CD4-positive, alpha-beta T cell (primary cell): ENCODE data around the gene PRKCH. TPM values are rescaled to one million over a fixed set of nuclear protein-coding genes. Genes with fewer than 3 reads are reported as not detected.

Experiments
- ATAC-seq: fragments of 200-7000 bp; cut with Tn5 transposase; one replicate; pipeline ENCODE4 v1.10.0; 2022; ENCODE audit warnings: mild to moderate bottlenecking; ENCODE audit not compliant: poor library complexity
- CTCF ChIA-PET: fragments of 350-600 bp; sonication (Branson Sonifier 250); formaldehyde crosslinking; loops from one replicate; lab custom pipeline; 2021; ENCODE audit warnings: antibody characterized with exemption, inconsistent platforms; lab: Charles Lee
- POLR2A ChIA-PET: fragments of 350-600 bp; sonication (Branson Sonifier 250); formaldehyde crosslinking; loops from one replicate; lab custom pipeline; 2021; ENCODE audit warnings: antibody characterized with exemption, inconsistent platforms; lab: Charles Lee
- DNase-seq, 14 experiments: peaks; one replicate each; pipeline ENCODE4 v3.0.0-alpha.2; 2013 to 2020; ENCODE audit warnings: mixed read lengths in 2 of 14
- H3K27ac ChIP-seq, 2 donors: one replicate each; pipeline versions ENCODE4 v1.5.1 to v1.7.0; 2013; ENCODE audit warnings: low read length in 2 of 2, low read depth in 1 of 2, mild to moderate bottlenecking in 1 of 2
- H3K27me3 ChIP-seq, 2 experiments: 1 replicate in 1 of 2; 2 replicates in 1 of 2; pipeline versions ENCODE4 v1.6.1 to v1.7.0; 2013; ENCODE audit warnings: low read length in 2 of 2, control low read depth in 1 of 2, mild to moderate bottlenecking in 1 of 2, moderate library complexity in 1 of 2; ENCODE audit not compliant: insufficient read depth in 2 of 2, control insufficient read depth in 1 of 2
- H3K36me3 ChIP-seq: one replicate; pipeline ENCODE4 v1.6.1; 2013; ENCODE audit warnings: low read length, control low read depth; ENCODE audit not compliant: insufficient read depth
- H3K4me1 ChIP-seq: one replicate; pipeline ENCODE4 v1.6.1; 2013; ENCODE audit warnings: low read length, control low read depth; ENCODE audit not compliant: insufficient read depth
- H3K4me3 ChIP-seq: one replicate; pipeline ENCODE4 v1.5.1; 2013; ENCODE audit warnings: mild to moderate bottlenecking, low read length, moderate library complexity
- H3K9me3 ChIP-seq, 2 experiments: 1 replicate in 1 of 2; 2 replicates in 1 of 2; pipeline versions ENCODE4 v1.6.1 to v1.7.0; 2013; ENCODE audit warnings: low read length in 2 of 2, mild to moderate bottlenecking in 2 of 2, control low read depth in 1 of 2, moderate library complexity in 1 of 2; ENCODE audit not compliant: control insufficient read depth in 1 of 2, insufficient read depth in 1 of 2
- H3K27ac Mint-ChIP-seq: one replicate; pipeline ENCODE4 v1.8.0; 2020; ENCODE audit warnings: mixed read lengths
- H3K27me3 Mint-ChIP-seq: one replicate; pipeline ENCODE4 v1.8.0; 2021; ENCODE audit warnings: mixed read lengths
- H3K36me3 Mint-ChIP-seq: one replicate; pipeline ENCODE4 v1.8.0; 2021; ENCODE audit warnings: low read depth, mixed read lengths
- H3K4me1 Mint-ChIP-seq: one replicate; pipeline ENCODE4 v1.8.0; 2021; ENCODE audit warnings: low read depth, mixed read lengths
- H3K4me3 Mint-ChIP-seq: one replicate; pipeline ENCODE4 v1.8.0; 2020; ENCODE audit warnings: mild to moderate bottlenecking, mixed read lengths
- H3K9me3 Mint-ChIP-seq: one replicate; pipeline ENCODE4 v1.8.0; 2020; ENCODE audit warnings: mixed read lengths
- CTCF ChIP-seq: fragments of 200-600 bp; IDR thresholded peaks from one replicate; pipeline ENCODE4 v1.8.0; 2022; ENCODE audit warnings: antibody characterized with exemption, mild to moderate bottlenecking
- intact Hi-C, 2 experiments: fragments of 100-400 bp; cut with DNase I in 1 of 2; cut with micrococcal nuclease in 1 of 2; formaldehyde crosslinking; loops; one replicate each; pipeline versions ENCODE4 v1.15.1 to v1.9.0; 2023 to 2025; cut with DNase I, micrococcal nuclease
- total RNA-seq, 174 experiments: library from RNA in 2 of 174; stranded (reverse) in 2 of 174; gene quantifications; one replicate each; pipeline ENCODE4 v1.2.3 and lab custom pipeline; 2021 to 2026

The PRKCH gene
- total RNA-seq, 2 experiments from 2014 or later: 378 to 385 TPM

DNA sequence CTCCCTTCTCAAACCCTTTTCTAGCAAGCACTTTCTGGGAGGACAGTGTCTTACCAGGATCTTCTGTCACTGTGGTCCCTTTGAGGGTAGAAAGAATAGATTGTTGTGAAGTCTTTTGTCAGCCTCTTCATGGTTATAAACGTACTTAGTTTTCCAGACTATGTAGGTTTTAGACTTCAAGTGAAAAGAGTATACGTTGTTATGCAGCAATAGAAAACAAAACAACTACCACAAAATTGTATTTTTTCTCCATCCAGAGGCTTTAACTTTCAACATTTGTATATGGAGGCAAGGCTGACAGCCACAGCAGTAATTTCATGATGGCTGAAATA lies 23.7 kb downstream of the PRKCH start:
- Histone ChIP-seq H3K9me3 (no peaks in the 10 kb centered on the region), H3K27me3 (no peaks in the 10 kb centered on the region), H3K36me3 (peaks cover 2% of the 10 kb centered on the region), H3K4me3 (peak overlapping the region; percentile 35), H3K27ac (peak overlapping the region; percentile 79 to 88), H3K4me1 (peaks cover 93% of the 10 kb centered on the region)
- no peak for TF ChIP-seq CTCF
- H3K4me3 Mint-ChIP-seq: peak overlapping the region; percentile 87
- DNase-seq (peak in 1 of 14 experiments; percentile 28), ATAC-seq (no peak)
- intact Hi-C loops: no loop called here
- H3K27me3 Mint-ChIP-seq: no peaks in the 10 kb centered on the region
- H3K27ac Mint-ChIP-seq: peak overlapping the region; percentile 99
- peaks cover 97% of the 10 kb centered on the region for H3K4me1 Mint-ChIP-seq
- H3K36me3 Mint-ChIP-seq: peaks cover 27% of the 10 kb centered on the region
- ChIA-PET POLR2A (interaction anchor here (5.2 to 9.2 kb wide), 2 partner anchors 13 to 23 kb away, joined by 41 to 110 read pairs; partner anchors contain the start of gene PRKCH), CTCF (interaction anchor here (1.9 kb wide), 1 partner anchor 24 kb away, joined by 9 read pairs; the partner anchor contains the start of gene PRKCH)
- no peaks in the 10 kb centered on the region for H3K9me3 Mint-ChIP-seq

DNA sequence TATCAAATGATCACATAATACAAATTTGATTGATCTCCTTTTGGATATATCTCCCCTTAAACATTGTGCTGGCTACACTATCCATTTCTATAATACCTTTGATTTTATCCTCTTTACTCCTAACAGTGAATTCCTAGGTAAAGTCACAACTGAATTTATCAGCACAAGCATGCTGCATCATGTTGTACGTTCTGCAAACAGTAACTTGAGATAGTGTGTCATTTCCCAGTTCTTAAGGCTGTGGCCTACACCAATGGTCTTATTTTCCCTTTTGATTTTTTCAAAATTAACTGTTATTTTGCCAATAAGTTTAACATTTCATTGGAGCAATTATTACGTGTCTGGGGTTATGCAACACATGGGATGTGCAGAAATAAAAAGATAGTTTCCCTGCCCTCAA lies 24.8 kb downstream of the PRKCH start:
- TF ChIP-seq CTCF: no peak
- peak overlapping the region; percentile 99 for H3K27ac Mint-ChIP-seq
- H3K4me1 Mint-ChIP-seq: peaks cover 97% of the 10 kb centered on the region
- POLR2A ChIA-PET: interaction anchor here (1.0 to 9.2 kb wide), 10 partner anchors 8 to 57 kb away, joined by 3 to 110 read pairs (median 12); partner anchors contain the start of gene PRKCH
- Histone ChIP-seq H3K4me3 (peak overlapping the region; percentile 44), H3K27me3 (no peaks in the 10 kb centered on the region), H3K36me3 (peaks cover 2% of the 10 kb centered on the region), H3K9me3 (no peaks in the 10 kb centered on the region), H3K4me1 (peaks cover 92% of the 10 kb centered on the region), H3K27ac (peak overlapping the region; percentile 67 to 88)
- H3K27me3 Mint-ChIP-seq: no peaks in the 10 kb centered on the region
- H3K9me3 Mint-ChIP-seq: no peaks in the 10 kb centered on the region
- CTCF ChIA-PET: interaction anchor here (1.9 to 2.1 kb wide), 2 partner anchors 10 to 25 kb away, joined by 6 to 7 read pairs; partner anchors contain the start of gene PRKCH
- no peak for ATAC-seq
- peaks cover 28% of the 10 kb centered on the region for H3K36me3 Mint-ChIP-seq
- H3K4me3 Mint-ChIP-seq: peak overlapping the region; percentile 83
- DNase-seq: no peak
- intact Hi-C loops: loop anchor here in 1 of 2 experiments (2.0 kb wide), 1 partner anchor 17 kb away; no protein-coding TSS in a partner anchor

DNA sequence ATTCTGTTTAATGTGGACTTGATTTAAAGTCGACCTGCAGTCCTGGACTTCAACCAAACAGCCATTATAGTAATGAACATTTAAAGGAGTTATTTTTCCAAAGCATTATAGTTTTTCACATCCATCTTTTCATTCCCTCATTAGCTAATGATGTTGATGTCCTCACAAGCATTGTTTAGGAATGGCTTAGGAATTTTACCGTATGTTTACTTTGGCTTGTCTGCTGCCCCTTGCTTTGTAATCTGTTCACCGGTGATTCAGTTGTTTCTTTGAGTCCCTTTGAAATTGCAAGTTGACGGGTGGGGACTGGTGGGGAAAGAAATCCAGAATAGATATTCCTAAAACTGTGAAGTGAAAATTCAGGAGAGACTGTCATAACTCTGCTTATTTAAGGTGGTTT lies 25.4 kb downstream of the PRKCH start:
- no peaks in the 10 kb centered on the region for H3K9me3 ChIP-seq
- intact Hi-C loops: loop anchor here in 1 of 2 experiments (2.0 kb wide), 1 partner anchor 16 kb away; no protein-coding TSS in a partner anchor
- peaks cover 92% of the 10 kb centered on the region for H3K4me1 ChIP-seq
- H3K27ac ChIP-seq: peak overlapping the region; percentile 67 to 88
- H3K4me1 Mint-ChIP-seq: peaks cover 97% of the 10 kb centered on the region
- peak overlapping the region; percentile 83 for H3K4me3 Mint-ChIP-seq
- CTCF ChIA-PET: interaction anchor here (1.9 to 2.1 kb wide), 2 partner anchors 10 to 25 kb away, joined by 6 to 7 read pairs; partner anchors contain the start of gene PRKCH
- peaks cover 2% of the 10 kb centered on the region for H3K36me3 ChIP-seq
- H3K4me3 ChIP-seq: peak overlapping the region; percentile 44
- no peaks in the 10 kb centered on the region for H3K27me3 Mint-ChIP-seq
- H3K27ac Mint-ChIP-seq: peak overlapping the region; percentile 99
- no peaks in the 10 kb centered on the region for H3K27me3 ChIP-seq
- POLR2A ChIA-PET: interaction anchor here (0.7 to 9.2 kb wide), 13 partner anchors 8 to 173 kb away, joined by 3 to 110 read pairs (median 7); partner anchors contain the start of gene PRKCH
- ATAC-seq (no peak), DNase-seq (no peak)
- TF ChIP-seq CTCF: no peak
- H3K36me3 Mint-ChIP-seq: peaks cover 31% of the 10 kb centered on the region
- no peaks in the 10 kb centered on the region for H3K9me3 Mint-ChIP-seq
